H1 (cell line): ENCODE results near the gene LHFPL6. TPM values are rescaled to one million over a fixed set of nuclear protein-coding genes. Genes with fewer than 3 reads are reported as not detected.

Experiments used
- CTCF ChIA-PET: fragments of 300-600 bp; sonication (Branson Sonifier 250); formaldehyde crosslinking; loops from one replicate; lab custom pipeline; 2021; ENCODE audit not compliant: partially characterized antibody; lab: Charles Lee
- POLR2A ChIA-PET: fragments of 300-600 bp; sonication (Branson Sonifier 250); formaldehyde crosslinking; loops from one replicate; lab custom pipeline; 2021; ENCODE audit warnings: inconsistent platforms; ENCODE audit not compliant: partially characterized antibody; lab: Charles Lee
- DNase-seq, 2 experiments: peaks; one replicate each; pipeline versions ENCODE4 v3.0.0 to v3.0.0-alpha.2; 2010 to 2022; ENCODE audit warnings: low spot score in 2 of 2, low read depth in 1 of 2, mixed read lengths in 1 of 2
- FAIRE-seq: peaks from 2 replicates; lab custom pipeline; 2011; peaks lifted over from hg19 to GRCh38; lab: Jason Lieb, UNC
- H2AFZ ChIP-seq: 2 replicates; pipeline ENCODE4 v1.8.1; 2012; ENCODE audit warnings: low read length, inconsistent platforms
- H2AK5ac ChIP-seq: 2 replicates; pipeline ENCODE4 v1.6.1; 2013; ENCODE audit warnings: low read depth, low read length
- H2BK120ac ChIP-seq: replicated peaks from 2 replicates; pipeline ENCODE3; 2013; ENCODE audit warnings: low read depth, low read length, inconsistent platforms
- H2BK12ac ChIP-seq: 2 replicates; pipeline ENCODE4 v1.6.1; 2013; ENCODE audit warnings: low read depth, low read length
- H2BK15ac ChIP-seq: 2 replicates; pipeline ENCODE4 v1.6.1; 2013; ENCODE audit warnings: low read length
- H2BK20ac ChIP-seq: 2 replicates; pipeline ENCODE4 v1.6.1; 2013; ENCODE audit warnings: low read length
- H2BK5ac ChIP-seq: 2 replicates; pipeline ENCODE4 v1.6.1; 2013; ENCODE audit warnings: low read depth, low read length
- H3K14ac ChIP-seq: 2 replicates; pipeline ENCODE4 v1.6.1; 2013; ENCODE audit warnings: inconsistent platforms; ENCODE audit not compliant: insufficient read length
- H3K18ac ChIP-seq: 2 replicates; pipeline ENCODE4 v1.6.1; 2013; ENCODE audit warnings: low read length; ENCODE audit errors: extremely low read depth
- H3K23ac ChIP-seq: 2 replicates; pipeline ENCODE4 v1.6.1; 2013; ENCODE audit warnings: inconsistent platforms; ENCODE audit not compliant: insufficient read length
- H3K23me2 ChIP-seq: 2 replicates; pipeline ENCODE4 v1.6.1; 2013; ENCODE audit warnings: low read depth, low read length
- H3K27ac ChIP-seq: 2 replicates; pipeline ENCODE4 v1.6.1; 2011; ENCODE audit warnings: low read depth, low read length, inconsistent platforms
- H3K27me3 ChIP-seq, 4 experiments: replicated peaks in 1 of 4; 1 replicate in 1 of 4; 2 replicates in 3 of 4; pipeline versions ENCODE4 v1.6.1 to v1.8.1; 2011 to 2013; ENCODE audit warnings: low read length in 3 of 4, mild to moderate bottlenecking in 3 of 4, inconsistent platforms in 2 of 4, mixed read lengths in 2 of 4, moderate library complexity in 1 of 4; ENCODE audit not compliant: control insufficient read depth in 3 of 4, insufficient read depth in 3 of 4; ENCODE audit errors: extremely low read depth in 1 of 4
- H3K36me3 ChIP-seq, 4 experiments: 2 replicates each; pipeline versions ENCODE4 v1.6.1 to v1.8.1; 2011 to 2013; ENCODE audit warnings: mild to moderate bottlenecking in 4 of 4, low read length in 3 of 4, moderate library complexity in 2 of 4, control low read depth in 1 of 4, inconsistent platforms in 1 of 4; ENCODE audit not compliant: insufficient read depth in 4 of 4, control insufficient read depth in 2 of 4
- H3K4ac ChIP-seq: replicated peaks from 2 replicates; pipeline ENCODE3; 2013; ENCODE audit warnings: low read length, low read depth, mixed read lengths, inconsistent platforms; ENCODE audit not compliant: insufficient read length
- H3K4me1 ChIP-seq, 4 experiments: replicated peaks in 1 of 4; 1 replicate in 1 of 4; 2 replicates in 3 of 4; pipeline versions ENCODE4 v1.6.1 to v1.8.1; 2011 to 2013; ENCODE audit warnings: low read length in 3 of 4, inconsistent platforms in 2 of 4, mixed read lengths in 1 of 4; ENCODE audit not compliant: insufficient read depth in 4 of 4, control insufficient read depth in 3 of 4
- H3K4me2 ChIP-seq, 2 experiments: 2 replicates each; pipeline versions ENCODE4 v1.6.1 to v1.8.1; 2011 to 2013; ENCODE audit warnings: low read depth in 2 of 2, low read length in 2 of 2, control low read depth in 1 of 2, inconsistent platforms in 1 of 2, mild to moderate bottlenecking in 1 of 2; ENCODE audit not compliant: insufficient read depth in 1 of 2
- H3K4me3 ChIP-seq, 4 experiments: fragments of 200-600, 300-600 bp in 1 of 4; sonication (generic), shearing (Covaris generic), sonication (Bioruptor Twin) in 1 of 4; 2 replicates each; pipeline versions ENCODE4 v1.5.1 to v1.8.1; 2011 to 2016; ENCODE audit warnings: low read length in 4 of 4, low read depth in 3 of 4, control low read depth in 2 of 4, inconsistent platforms in 2 of 4, mild to moderate bottlenecking in 2 of 4, mixed read lengths in 1 of 4, moderate library complexity in 1 of 4; ENCODE audit not compliant: insufficient read depth in 2 of 4; ENCODE audit errors: extremely low read depth in 1 of 4
- H3K56ac ChIP-seq: replicated peaks from 2 replicates; pipeline ENCODE3; 2013; ENCODE audit warnings: low read depth, mild to moderate bottlenecking, mixed read lengths, low read length, inconsistent platforms; ENCODE audit not compliant: insufficient read length
- H3K79me1 ChIP-seq: 2 replicates; pipeline ENCODE4 v1.6.1; 2013; ENCODE audit warnings: low read depth, low read length, control low read depth
- H3K79me2 ChIP-seq, 2 experiments: 2 replicates each; pipeline versions ENCODE4 v1.6.1 to v1.8.1; 2012 to 2013; ENCODE audit warnings: low read length in 2 of 2, mild to moderate bottlenecking in 2 of 2, inconsistent platforms in 1 of 2; ENCODE audit not compliant: insufficient read depth in 2 of 2, control insufficient read depth in 1 of 2
- H3K9ac ChIP-seq, 4 experiments: replicated peaks in 1 of 4; 1 replicate in 1 of 4; 2 replicates in 3 of 4; pipeline versions ENCODE4 v1.6.1 to v1.8.1; 2011 to 2013; ENCODE audit warnings: low read depth in 3 of 4, low read length in 3 of 4, control low read depth in 2 of 4, mild to moderate bottlenecking in 2 of 4, moderate library complexity in 2 of 4, inconsistent platforms in 1 of 4; ENCODE audit errors: extremely low read depth in 1 of 4
- H3K9me3 ChIP-seq, 2 experiments: 2 replicates each; pipeline versions ENCODE4 v1.6.1 to v1.8.1; 2012 to 2013; ENCODE audit warnings: mild to moderate bottlenecking in 2 of 2, moderate library complexity in 2 of 2, control low read depth in 1 of 2, inconsistent platforms in 1 of 2, low read depth in 1 of 2, low read length in 1 of 2, mixed read lengths in 1 of 2; ENCODE audit not compliant: insufficient read depth in 2 of 2
- H4K20me1 ChIP-seq, 2 experiments: replicated peaks in 1 of 2; 2 replicates each; pipeline versions ENCODE3 to v1.8.1; 2011 to 2013; ENCODE audit warnings: inconsistent platforms in 2 of 2, low read length in 2 of 2, mild to moderate bottlenecking in 1 of 2; ENCODE audit not compliant: insufficient read depth in 2 of 2, control insufficient read depth in 1 of 2
- H4K5ac ChIP-seq: 2 replicates; pipeline ENCODE4 v1.6.1; 2013; ENCODE audit warnings: low read length, low read depth, mixed read lengths, inconsistent platforms; ENCODE audit not compliant: insufficient read length
- H4K8ac ChIP-seq: 2 replicates; pipeline ENCODE4 v1.8.0; 2013; ENCODE audit warnings: mild to moderate bottlenecking, moderate library complexity, low read length, inconsistent platforms; ENCODE audit not compliant: insufficient read depth; ENCODE audit errors: extremely low read depth
- H4K91ac ChIP-seq: replicated peaks from 2 replicates; pipeline ENCODE3; 2013; ENCODE audit warnings: low read length, mixed read lengths, inconsistent platforms; ENCODE audit not compliant: insufficient read length
- BCL11A ChIP-seq, 2 experiments: IDR thresholded peaks; one replicate each; pipeline ENCODE4 v1.6.1; 2011; ENCODE audit warnings: low read depth in 2 of 2, low read length in 2 of 2, mild to moderate bottlenecking in 2 of 2
- CTBP2 ChIP-seq: IDR thresholded peaks from 2 replicates; pipeline ENCODE4 v1.7.0; 2011; ENCODE audit warnings: borderline replicate concordance, mild to moderate bottlenecking, moderate library complexity, mixed read lengths, low read length; ENCODE audit not compliant: insufficient read depth, insufficient read length
- CTCF ChIP-seq, 3 experiments: IDR thresholded peaks; 1 replicate in 2 of 3; 2 replicates in 1 of 3; pipeline versions ENCODE4 v1.5.1 to v1.6.1; 2011; ENCODE audit warnings: low read length in 3 of 3, mild to moderate bottlenecking in 3 of 3, inconsistent platforms in 2 of 3, low read depth in 1 of 3, moderate library complexity in 1 of 3; ENCODE audit not compliant: insufficient read depth in 1 of 3; ENCODE audit errors: control extremely low read depth in 1 of 3
- HDAC2 ChIP-seq, 2 experiments: fragments of 300-600 bp in 1 of 2; sonication (generic) in 1 of 2; IDR thresholded peaks; 2 replicates each; pipeline ENCODE4 v1.6.1; 2011 to 2012; ENCODE audit warnings: low read depth in 2 of 2, low read length in 2 of 2, mild to moderate bottlenecking in 2 of 2, moderate library complexity in 2 of 2, borderline replicate concordance in 1 of 2, inconsistent platforms in 1 of 2
- KDM1A ChIP-seq: fragments of 200-600, 300-600 bp; sonication (generic); IDR thresholded peaks from 2 replicates; pipeline ENCODE4 v1.7.1; 2016; ENCODE audit warnings: mild to moderate bottlenecking, low read length, borderline replicate concordance
- KDM4A ChIP-seq: IDR thresholded peaks from one replicate; pipeline ENCODE4 v1.7.1; 2012; ENCODE audit warnings: low read depth, mild to moderate bottlenecking, moderate library complexity, low read length, inconsistent platforms; ENCODE audit not compliant: severe bottlenecking
- KDM5A ChIP-seq: fragments of 200-600 bp; IDR thresholded peaks from 2 replicates; pipeline ENCODE4 v1.7.1; 2012; ENCODE audit warnings: mild to moderate bottlenecking, low read length, inconsistent platforms, mixed read lengths
- RBBP5 ChIP-seq: IDR thresholded peaks from 2 replicates; pipeline ENCODE4 v1.7.1; 2012; ENCODE audit warnings: low read depth, mild to moderate bottlenecking, inconsistent platforms, low read length, moderate library complexity, borderline replicate concordance
- SRF ChIP-seq: IDR thresholded peaks from 2 replicates; pipeline ENCODE4 v1.6.1; 2011; ENCODE audit warnings: mild to moderate bottlenecking, low read depth, low read length, moderate library complexity
- SUZ12 ChIP-seq: fragments of 200-600 bp; sonication (generic); IDR thresholded peaks from 2 replicates; pipeline ENCODE4 v1.6.1; 2012; ENCODE audit warnings: mild to moderate bottlenecking, inconsistent platforms, low read length, moderate library complexity, mixed read lengths
- WGBS, 2 experiments: shearing (Covaris generic) in 1 of 2; methylation state at CpG; one replicate each; pipeline versions ENCODE4 v1.1.6 to v1.1.7; 2013 to 2015; ENCODE audit warnings: low lambda C conversion rate in 2 of 2, mixed read lengths in 2 of 2, inconsistent platforms in 1 of 2, low coverage in 1 of 2, missing lambda C conversion rate in 1 of 2; ENCODE audit not compliant: insufficient replicate concordance in 2 of 2, insufficient coverage in 1 of 2, insufficient read length in 1 of 2; ENCODE audit errors: extremely low coverage in 1 of 2, missing lambda C conversion rate in 1 of 2; 5-methylcytosine and 5-hydroxymethylcytosine counted together
- polyA plus RNA-seq, 7 experiments: library from polyadenylated mRNA; depleted of rRNA in 3 of 7; stranded (reverse) in 5 of 7; unstranded in 2 of 7; fragments of >200 nt in 5 of 7; fragments of 200-250 nt in 2 of 7; gene quantifications; 1 replicate in 5 of 7; 2 replicates in 1 of 7; 4 replicates in 1 of 7; pipeline versions ENCODE4 v1.2.1 to v1.2.3, GENCODE V29; 2011 to 2013; ENCODE audit warnings: missing spikeins in 2 of 7, mixed read lengths in 2 of 7
- total RNA-seq: library from RNA; stranded (reverse); fragmentation: NEBNext Ultra II Directional; extraction: Animal tissue kit (Norgen Biotek cat#: 25700); gene quantifications from 2 replicates; pipeline ENCODE4 v1.2.1, GENCODE V29; 2021

LHFPL6 gene
- total and polyA plus RNA-seq, 2 of the 8 experiments (the other 6 are each of a cell fraction or from before 2014, with no cell fraction given): 7.6 to 17.0 TPM

- CTCF ChIA-PET: interaction anchor here (1.5 kb wide), 2 partner anchors 9 to 160 kb away, joined by 4 read pairs; no protein-coding TSS in a partner anchor
- TF ChIP-seq KDM1A: no peak
- no peak for TF ChIP-seq RBBP5
- no peak for TF ChIP-seq CTBP2
- no peak for TF ChIP-seq SRF
- TF ChIP-seq KDM5A: no peak
- no peak for TF ChIP-seq KDM4A
- no peak for TF ChIP-seq SUZ12
- no peak for TF ChIP-seq HDAC2 (IDR thresholded peaks at IDR 0.05; ENCODE audit: borderline replicate concordance in 1 of 2, low read depth in 2 of 2, low read length in 2 of 2)
- no peak for TF ChIP-seq CTCF (IDR thresholded peaks at IDR 0.05; ENCODE audit: control extremely low read depth in 1 of 3, insufficient read depth in 1 of 3, low read depth in 1 of 3, low read length in 3 of 3)
- TF ChIP-seq BCL11A (IDR thresholded peaks at IDR 0.05; ENCODE audit: low read depth in 2 of 2, low read length in 2 of 2): no peak
Observed at GRCh38 chr13:39451301-39451700, 151.7 kb downstream of the LHFPL6 start.

More at GRCh38 chr13:39451301-39451700, 151.7 kb downstream of the LHFPL6 start:
- no peak overlapping the region for H4K5ac ChIP-seq
- no peak overlapping the region for H4K8ac ChIP-seq
- H3K27me3 ChIP-seq: no peaks in the 10 kb centered on the region
- H3K36me3 ChIP-seq: no peaks in the 10 kb centered on the region
- H3K4ac ChIP-seq: no peak overlapping the region
- H2BK15ac ChIP-seq: no peak overlapping the region
- no peak overlapping the region for H3K56ac ChIP-seq
- H3K14ac ChIP-seq: no peak overlapping the region
- no peak overlapping the region for H2BK120ac ChIP-seq
- no peak overlapping the region for H2BK12ac ChIP-seq
- no peak overlapping the region for H3K4me2 ChIP-seq
- H2AK5ac ChIP-seq: no peak overlapping the region
- WGBS, 2 experiments: 88% methylated on average over 1 of the region's 1 CpG; no CpG with 5 or more reads in 1 of the 2 experiments
- H3K23ac ChIP-seq: no peak overlapping the region
- H3K9me3 ChIP-seq: no peaks in the 10 kb centered on the region
- FAIRE-seq: no peak
- no peak overlapping the region for H2BK20ac ChIP-seq
- no peak overlapping the region for H3K9ac ChIP-seq
- H4K91ac ChIP-seq: no peak overlapping the region
- no peaks in the 10 kb centered on the region; the same call in 1 of the 2 replicates for H3K23me2 ChIP-seq
- H2AFZ ChIP-seq: no peak overlapping the region
- H3K27ac ChIP-seq: no peak overlapping the region
- no peak overlapping the region for H2BK5ac ChIP-seq
- H3K79me2 ChIP-seq: no peaks in the 10 kb centered on the region
- DNase-seq: no peak
- no peaks in the 10 kb centered on the region for H4K20me1 ChIP-seq
- H3K18ac ChIP-seq: no peak overlapping the region
- no peaks in the 10 kb centered on the region for H3K79me1 ChIP-seq
- POLR2A ChIA-PET: no interaction called here
- peaks cover 0 to 8% (median 1%) of the 10 kb centered on the region in 4 experiments; a peak in 3 of 7 replicates for H3K4me1 ChIP-seq
- no peak overlapping the region for H3K4me3 ChIP-seq
